EH (cell line): ENCODE results near the gene DDX31.
"Not testable (repeated sequence)": the region's sequence is repeated elsewhere in the genome, so short reads cannot be mapped to it uniquely, and the experiment has no call there.

Source experiments
- DNase-seq: peaks from one replicate; pipeline ENCODE4 v3.0.0-alpha.2; 2015; ENCODE audit warnings: low read depth

Gene DDX31

DNA sequence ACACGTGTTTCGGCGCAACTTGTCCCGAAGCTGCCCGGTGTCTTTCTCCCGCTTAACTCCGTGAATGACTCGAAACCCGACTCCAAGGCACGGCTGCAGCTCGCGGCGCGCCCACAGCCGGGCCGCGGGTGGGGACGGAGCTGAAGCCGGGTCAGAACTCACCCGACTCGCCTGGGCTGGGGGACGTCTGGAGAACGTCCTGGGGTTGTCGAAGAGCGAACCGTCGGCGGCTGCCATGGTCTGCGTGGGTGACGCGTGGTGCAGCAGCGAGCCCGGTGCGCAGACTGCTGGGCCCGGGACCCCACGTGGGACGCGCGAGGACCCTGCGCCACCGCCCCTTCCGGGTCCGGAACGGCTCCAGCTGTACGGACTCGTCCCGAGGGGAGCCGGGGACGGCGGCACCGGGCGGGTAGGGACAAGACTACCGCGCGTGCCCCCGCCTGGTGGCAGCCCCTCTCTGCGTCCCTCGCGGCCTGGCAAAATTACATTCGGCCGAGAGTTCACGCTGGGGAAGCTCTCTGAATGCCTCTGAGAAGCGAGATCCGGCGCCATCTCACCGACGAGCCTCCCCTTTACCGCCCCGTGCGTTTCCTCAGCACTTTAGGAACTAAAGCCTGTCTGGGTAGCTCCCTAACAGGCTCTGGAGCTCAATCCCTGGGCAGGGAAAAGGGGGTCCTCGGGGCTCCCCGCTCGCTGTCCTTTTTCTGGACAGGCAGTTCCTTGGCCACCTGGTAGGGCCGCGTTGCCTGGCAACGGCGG is at the start of gene DDX31:
DDX31 (minus strand) TSS at position 286 of the 759 bp plus-strand sequence; CDS start at position 237, 49 bp downstream.
- peak; percentile 82 for DNase-seq

GRCh38 chr9:132718381-132718928 is 48.7 kb upstream of the DDX31 start:
- not testable (repeated sequence) for DNase-seq

GRCh38 chr9:132717326-132717945 is 47.7 kb upstream of the DDX31 start:
- no peak for DNase-seq

DNA sequence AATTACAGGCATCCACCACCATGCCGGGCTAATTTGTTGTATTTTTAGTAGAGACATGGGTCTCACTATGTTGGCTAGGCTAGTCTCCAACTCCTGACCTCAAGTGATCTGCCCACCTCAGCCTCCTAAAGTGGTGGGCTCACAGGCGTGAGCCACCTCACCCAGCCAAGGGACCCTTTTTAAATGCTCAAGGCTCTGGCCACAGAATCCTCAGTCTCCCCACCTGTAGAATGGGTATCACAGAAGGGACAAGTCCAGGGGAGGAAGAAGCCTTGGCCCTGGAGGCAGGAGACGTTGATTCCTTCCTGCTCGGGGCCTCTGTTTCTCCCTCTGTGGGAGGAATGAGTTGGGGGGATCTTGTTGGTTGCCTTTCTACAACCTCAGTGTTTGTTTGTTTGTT is 46.2 kb upstream of the DDX31 start:
- no peak for DNase-seq

GRCh38 chr9:132712753-132713152 is 43.0 kb upstream of the DDX31 start:
- DNase-seq: no peak

DNA sequence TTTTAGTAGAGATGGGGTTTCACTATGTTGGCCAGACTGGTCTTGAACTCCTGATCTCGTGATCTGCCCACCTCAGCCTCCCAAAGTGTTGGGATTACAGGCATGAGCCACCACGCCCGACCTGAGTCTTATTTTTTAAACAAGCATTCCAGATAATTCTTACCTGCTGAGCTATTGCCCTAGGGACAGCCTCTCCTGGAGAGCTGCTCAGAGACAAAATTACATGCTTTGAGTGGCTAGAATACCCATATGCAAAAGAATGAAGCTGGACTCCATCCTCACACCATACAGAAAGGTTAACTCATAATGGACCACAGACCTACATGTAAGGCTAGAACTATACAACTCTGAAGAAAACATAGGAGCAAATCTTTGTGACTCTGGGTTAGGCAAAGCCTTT is 42.1 kb upstream of the DDX31 start:
- DNase-seq: no peak

GRCh38 chr9:132711152-132711551 is 41.4 kb upstream of the DDX31 start:
- not testable (repeated sequence) for DNase-seq

- no peak for DNase-seq
These were observed 40.5 kb upstream of the DDX31 start for GRCh38 chr9:132710333-132710732.

GRCh38 chr9:132708769-132709430 is 39.1 kb upstream of the DDX31 start:
- no peak for DNase-seq

GRCh38 chr9:132708239-132708638 is 38.5 kb upstream of the DDX31 start:
- DNase-seq: no peak

DNA sequence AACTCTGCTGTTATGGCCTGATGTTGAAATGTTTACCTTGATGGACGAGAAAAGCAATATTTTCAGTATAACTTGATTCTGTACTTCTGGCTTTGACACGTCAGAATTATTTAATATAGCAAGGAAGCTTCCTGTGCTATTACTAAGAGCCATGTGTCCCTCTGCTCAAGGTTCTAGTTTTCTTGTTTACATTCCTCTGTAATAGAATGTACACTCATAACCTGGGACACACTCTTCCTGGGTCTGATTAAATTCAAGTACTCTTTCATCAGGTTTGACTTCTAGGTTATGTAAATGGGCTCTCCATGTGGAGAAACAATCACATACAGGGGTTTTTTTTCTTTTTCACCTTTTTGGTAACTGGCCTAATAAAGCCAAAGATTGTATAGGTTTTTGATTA is 33.6 kb upstream of the DDX31 start:
- DNase-seq: peak; percentile 23

DNA sequence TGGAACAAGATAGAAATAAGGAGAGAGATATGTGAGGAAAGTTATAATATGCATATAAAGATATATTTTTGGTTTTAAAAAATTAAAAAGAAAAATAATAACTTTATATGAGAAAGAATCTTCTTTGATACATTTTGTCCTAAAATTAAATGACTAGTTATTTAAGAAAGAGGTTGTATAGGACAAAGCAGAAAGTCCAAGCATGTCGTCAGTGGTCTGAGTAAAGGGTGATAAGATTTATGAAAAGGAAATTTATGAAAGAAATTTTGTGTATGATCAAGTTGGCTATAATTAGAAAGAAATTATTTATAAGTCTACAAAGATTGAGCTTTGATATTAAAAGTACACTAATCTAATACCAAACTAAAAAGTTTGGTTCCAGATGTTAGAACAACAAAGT is 32.5 kb upstream of the DDX31 start:
- no peak for DNase-seq

- peak; percentile 3 for DNase-seq
These were observed 30.2 kb upstream of the DDX31 start for GRCh38 chr9:132699956-132700355.

GRCh38 chr9:132698989-132699388 is 29.2 kb upstream of the DDX31 start:
- no peak for DNase-seq

DNA sequence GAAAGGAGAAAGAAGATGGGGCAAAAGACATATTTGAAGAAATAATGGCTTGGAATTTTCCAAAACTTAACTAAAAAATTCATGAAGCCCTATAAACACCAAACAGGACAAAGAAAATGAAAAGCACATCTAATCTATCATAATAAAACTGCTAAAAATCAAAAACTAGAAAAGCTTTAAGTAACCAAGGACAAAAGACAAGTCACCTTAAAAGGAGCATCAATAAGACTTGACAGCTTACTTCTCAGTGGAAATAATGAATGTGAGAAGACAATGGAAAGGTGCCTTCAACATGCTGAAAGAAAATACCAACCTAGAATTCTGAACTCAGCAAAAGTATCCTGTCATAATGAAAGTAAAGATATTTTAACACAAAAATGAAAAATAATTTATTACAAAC is 27.4 kb upstream of the DDX31 start:
- no peak for DNase-seq

DNA sequence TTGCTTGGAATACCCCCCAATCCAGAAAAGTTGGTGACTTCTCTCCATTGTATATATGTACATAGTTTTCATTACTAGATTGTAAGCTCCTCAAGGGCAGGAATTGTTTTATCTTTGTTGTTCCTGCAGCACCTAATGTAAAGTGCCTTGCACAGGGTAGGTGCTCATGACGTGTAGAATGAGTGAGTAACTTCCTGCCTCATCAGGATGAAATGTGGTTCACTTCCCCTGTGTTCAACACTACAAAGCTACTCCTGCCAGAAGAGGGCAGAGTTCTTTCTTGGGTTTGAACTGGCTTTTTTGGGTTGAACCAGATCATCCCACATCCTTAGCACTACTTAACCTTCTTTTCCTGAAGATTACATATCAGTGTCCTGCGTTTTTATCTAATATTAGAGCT is 24.4 kb upstream of the DDX31 start:
- peak; percentile 12 for DNase-seq

DNA sequence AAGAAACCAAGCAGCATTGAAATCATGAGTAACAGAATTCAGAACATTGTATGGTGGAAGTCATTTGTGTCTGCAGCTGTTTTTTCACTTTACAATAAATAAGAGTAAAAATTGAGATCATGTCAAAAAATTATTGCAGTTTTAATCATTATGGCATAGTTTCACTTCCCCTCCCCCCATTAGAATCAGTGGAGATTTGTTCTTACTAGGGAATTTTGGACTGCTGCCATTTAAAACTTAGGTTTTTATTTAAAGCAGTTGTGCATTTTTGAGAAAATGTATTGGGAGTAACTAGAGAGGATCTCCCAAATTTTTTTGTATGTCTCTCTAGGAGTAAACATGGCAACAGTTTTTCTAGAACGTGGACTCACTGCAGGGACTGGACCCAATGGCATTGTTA is 20.9 kb upstream of the DDX31 start:
- DNase-seq: peak; percentile 14

GRCh38 chr9:132683873-132684272 is 14.1 kb upstream of the DDX31 start:
- no peak for DNase-seq

- no peak for DNase-seq
These were observed 11.8 kb upstream of the DDX31 start for GRCh38 chr9:132681561-132681960.

DNA sequence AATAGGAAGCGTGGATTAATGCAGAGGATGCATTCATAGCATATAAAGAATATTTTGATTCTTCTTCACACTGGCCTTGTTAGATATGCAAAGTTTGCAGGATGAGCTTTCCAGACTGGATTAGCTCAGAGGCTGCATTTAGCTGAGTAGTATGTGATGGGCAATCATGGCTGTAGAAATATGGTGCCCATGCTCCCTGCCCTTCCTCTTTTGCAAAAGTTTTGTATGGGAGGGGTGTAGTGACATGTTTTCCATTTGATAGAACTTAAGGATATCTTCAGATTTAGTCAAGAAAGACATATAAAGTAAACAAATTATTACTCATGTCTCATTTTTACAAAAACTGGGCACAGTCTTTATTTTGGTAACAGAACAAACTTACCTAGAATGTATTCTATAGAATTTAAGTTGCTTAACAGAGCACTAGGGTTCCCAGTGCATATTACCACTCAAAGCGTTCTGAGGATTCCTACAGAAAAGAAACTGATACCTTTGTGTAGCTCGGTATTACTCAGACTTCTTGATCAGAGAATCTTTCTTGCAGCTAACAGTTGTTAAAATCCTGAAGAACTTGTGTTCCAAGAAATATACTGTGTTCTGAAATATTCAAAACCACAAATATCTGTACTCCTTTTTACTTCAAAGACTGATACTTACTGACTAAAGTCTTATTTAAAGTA is 10.3 kb upstream of the DDX31 start:
- DNase-seq: no peak

- no peak for DNase-seq
These were observed 8.2 kb upstream of the DDX31 start for GRCh38 chr9:132677976-132678375.

DNA sequence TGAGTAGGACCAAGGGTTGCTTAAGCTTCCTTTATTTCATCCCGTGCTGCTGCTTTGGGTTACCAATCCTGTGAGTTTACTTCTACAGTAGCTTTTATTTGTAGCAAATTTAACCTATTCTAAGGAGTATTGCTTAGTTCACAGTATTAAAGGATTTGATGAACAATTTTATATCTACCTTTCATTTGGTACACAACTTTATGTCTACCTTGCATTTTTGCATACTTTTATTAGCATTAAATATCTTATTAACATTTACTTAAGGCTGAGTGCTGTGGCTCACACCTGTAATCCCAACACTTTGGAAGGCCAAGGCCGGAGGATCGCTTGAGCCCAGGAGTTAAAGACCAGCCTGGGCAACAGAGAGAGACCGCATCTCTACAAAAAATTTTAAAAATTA is 4.7 kb upstream of the DDX31 start:
- DNase-seq: no peak
